Liver (tissue), 9 donors: ENCODE results near the gene SSNA1. TPM values are rescaled to one million over a fixed set of nuclear protein-coding genes. Genes with fewer than 3 reads are reported as not detected.

ENCODE experiments used
- DNase-seq: peaks from one replicate; pipeline ENCODE4 v3.0.0-alpha.2; 2017; ENCODE audit warnings: low spot score
- H3K27ac ChIP-seq, 2 donors: one replicate each; pipeline ENCODE4 v1.7.0; 2013; ENCODE audit warnings: inconsistent platforms in 2 of 2, low read length in 2 of 2, control low read depth in 1 of 2, low read depth in 1 of 2, mild to moderate bottlenecking in 1 of 2
- H3K27me3 ChIP-seq, 4 donors: one replicate each; pipeline versions ENCODE4 v1.6.1 to v1.7.0; 2013; ENCODE audit warnings: low read length in 3 of 4, inconsistent platforms in 1 of 4, mild to moderate bottlenecking in 1 of 4, moderate library complexity in 1 of 4; ENCODE audit not compliant: control insufficient read depth in 4 of 4, insufficient read depth in 4 of 4
- H3K36me3 ChIP-seq, 4 donors: one replicate each; pipeline versions ENCODE4 v1.6.1 to v1.7.0; 2013; ENCODE audit warnings: low read length in 3 of 4, mild to moderate bottlenecking in 3 of 4, low read depth in 1 of 4, moderate library complexity in 1 of 4; ENCODE audit not compliant: control insufficient read depth in 4 of 4, insufficient read depth in 3 of 4
- H3K4me1 ChIP-seq, 4 donors: one replicate each; pipeline versions ENCODE4 v1.6.1 to v1.7.0; 2013; ENCODE audit warnings: low read length in 3 of 4, mild to moderate bottlenecking in 3 of 4, moderate library complexity in 1 of 4; ENCODE audit not compliant: control insufficient read depth in 4 of 4, insufficient read depth in 4 of 4
- H3K4me3 ChIP-seq, 3 donors: one replicate each; pipeline versions ENCODE4 v1.6.1 to v1.7.0; 2013; ENCODE audit warnings: low read length in 3 of 3, control low read depth in 1 of 3, low read depth in 1 of 3, mild to moderate bottlenecking in 1 of 3
- H3K9ac ChIP-seq, 2 donors: one replicate each; pipeline ENCODE4 v1.7.0; 2013; ENCODE audit warnings: low read length in 2 of 2, mild to moderate bottlenecking in 2 of 2, moderate library complexity in 2 of 2, control low read depth in 1 of 2, low read depth in 1 of 2
- H3K9me3 ChIP-seq, 4 donors: one replicate each; pipeline versions ENCODE4 v1.6.1 to v1.7.0; 2013; ENCODE audit warnings: low read length in 3 of 4; ENCODE audit not compliant: control insufficient read depth in 4 of 4
- ATF3 ChIP-seq: IDR thresholded peaks from 2 replicates; pipeline ENCODE4 v1.6.1; 2016; ENCODE audit warnings: antibody characterized with exemption
- CTCF ChIP-seq: fragments of 150-350 bp; IDR thresholded peaks from 2 replicates; pipeline ENCODE4 v1.5.1; 2017; ENCODE audit warnings: improper control_type of control experiment, low read depth, low read length; ENCODE audit not compliant: missing input control
- EGR1 ChIP-seq, 2 donors: IDR thresholded peaks; 2 replicates each; pipeline ENCODE4 v1.6.1; 2016 to 2018; ENCODE audit warnings: antibody characterized with exemption in 2 of 2, low read depth in 2 of 2
- FOXA1 ChIP-seq: IDR thresholded peaks from 2 replicates; pipeline ENCODE4 v1.6.1; 2016; ENCODE audit warnings: antibody characterized with exemption
- FOXA2 ChIP-seq: IDR thresholded peaks from 2 replicates; pipeline ENCODE4 v1.6.1; 2016; ENCODE audit warnings: antibody characterized with exemption
- GABPA ChIP-seq, 2 donors: IDR thresholded peaks in 1 of 2; conservative IDR thresholded peaks in 1 of 2; 2 replicates each; pipeline ENCODE4 v1.6.1; 2016; ENCODE audit warnings: antibody characterized with exemption in 2 of 2, mild to moderate bottlenecking in 1 of 2, moderate library complexity in 1 of 2
- HNF4A ChIP-seq, 2 donors: conservative IDR thresholded peaks; 2 replicates each; pipeline ENCODE4 v1.6.1; 2016; ENCODE audit warnings: antibody characterized with exemption in 2 of 2, mild to moderate bottlenecking in 2 of 2
- HNF4G ChIP-seq: IDR thresholded peaks from 2 replicates; pipeline ENCODE4 v1.6.1; 2016; ENCODE audit warnings: antibody characterized with exemption
- JUND ChIP-seq, 2 donors: IDR thresholded peaks; 2 replicates each; pipeline ENCODE4 v1.6.1; 2016; ENCODE audit warnings: antibody characterized with exemption in 2 of 2
- MAX ChIP-seq: IDR thresholded peaks from 2 replicates; pipeline ENCODE4 v1.6.1; 2016; ENCODE audit warnings: antibody characterized with exemption
- NR2F2 ChIP-seq: IDR thresholded peaks from 2 replicates; pipeline ENCODE4 v1.6.1; 2016; ENCODE audit warnings: antibody characterized with exemption
- RAD21 ChIP-seq, 2 donors: IDR thresholded peaks; 2 replicates each; pipeline ENCODE4 v1.6.1; 2016; ENCODE audit warnings: antibody characterized with exemption in 2 of 2, mild to moderate bottlenecking in 2 of 2
- REST ChIP-seq: IDR thresholded peaks from 2 replicates; pipeline ENCODE4 v1.6.1; 2016; ENCODE audit warnings: antibody characterized with exemption, mild to moderate bottlenecking
- RXRA ChIP-seq, 2 donors: IDR thresholded peaks; 2 replicates each; pipeline ENCODE4 v1.6.1; 2017 to 2018; ENCODE audit warnings: antibody characterized with exemption in 2 of 2, mild to moderate bottlenecking in 1 of 2
- SP1 ChIP-seq: IDR thresholded peaks from 2 replicates; pipeline ENCODE4 v1.6.1; 2018; ENCODE audit warnings: antibody characterized with exemption, mild to moderate bottlenecking
- TAF1 ChIP-seq: conservative IDR thresholded peaks from 2 replicates; pipeline ENCODE4 v1.6.1; 2016; ENCODE audit warnings: antibody characterized with exemption, mild to moderate bottlenecking
- YY1 ChIP-seq: IDR thresholded peaks from 2 replicates; pipeline ENCODE4 v1.6.1; 2016; ENCODE audit warnings: antibody characterized with exemption, mild to moderate bottlenecking
- ZBTB33 ChIP-seq: IDR thresholded peaks from 2 replicates; pipeline ENCODE4 v1.6.1; 2016; ENCODE audit warnings: antibody characterized with exemption
- WGBS: extraction: QIAGEN DNeasy Blood & Tissue Kit; methylation state at CpG from one replicate; pipeline ENCODE4 v1.1.7; 2013; 5-methylcytosine and 5-hydroxymethylcytosine counted together
- polyA plus RNA-seq, 2 donors: library from polyadenylated mRNA; stranded (reverse) in 1 of 2; unstranded in 1 of 2; fragments of 200-250 nt in 1 of 2; fragments of >200 nt in 1 of 2; fragmentation: Nextera tagmentation in 1 of 2; extraction: Ambion mirVana in 1 of 2; gene quantifications; one replicate each; pipeline versions ENCODE4 v1.2.1 to v1.2.3, GENCODE V29; 2013 to 2015
- total RNA-seq, 2 donors: library from RNA; depleted of rRNA; stranded (reverse); fragments of >200 nt; gene quantifications; one replicate each; pipeline ENCODE4 v1.2.3, GENCODE V29; 2014
- donor health status: healthy.
- donor health status: healthy.
- donor health status: healthy.
- donor health status: healthy.
- donor health status: healthy.

The SSNA1 gene
- total and polyA plus RNA-seq, 4 donors: 29.8 to 44.2 (median 40.3) TPM

GRCh38 chr9:137186385-137186784 is 2.1 kb upstream of the SSNA1 start:
- H3K4me3 ChIP-seq: no peak overlapping the region
- H3K27me3 ChIP-seq: no peaks in the 10 kb centered on the region
- no peak for DNase-seq
- TF ChIP-seq HNF4A (conservative IDR thresholded peaks at IDR 0.05): no peak
- TF ChIP-seq EGR1 (IDR thresholded peaks at IDR 0.05; ENCODE audit: low read depth in 2 of 2): no peak
- no peak for TF ChIP-seq FOXA1
- TF ChIP-seq JUND (IDR thresholded peaks at IDR 0.05): no peak
- TF ChIP-seq HNF4G: no peak
- no peak for TF ChIP-seq RAD21 (IDR thresholded peaks at IDR 0.05)
- no peaks in the 10 kb centered on the region for H3K9me3 ChIP-seq
- peaks cover 11 to 49% (median 17%) of the 10 kb centered on the region in 4 donors for H3K36me3 ChIP-seq
- peaks cover 19 to 48% (median 40%) of the 10 kb centered on the region in 4 donors for H3K4me1 ChIP-seq
- no peak overlapping the region for H3K27ac ChIP-seq
- no peak overlapping the region for H3K9ac ChIP-seq
- WGBS: 54% methylated on average over 6 of the region's 6 CpGs

GRCh38 chr9:137187386-137187785 is 1.1 kb upstream of the SSNA1 start:
- Histone ChIP-seq H3K36me3 (peaks cover 9 to 51% (median 16%) of the 10 kb centered on the region in 4 donors), H3K27me3 (no peaks in the 10 kb centered on the region), H3K4me1 (peaks cover 19 to 50% (median 40%) of the 10 kb centered on the region in 4 donors), H3K9ac (peak overlapping the region in 1 of 2 donors; percentile 76), H3K27ac (no peak overlapping the region), H3K4me3 (peak overlapping the region; percentile 74 to 92 (median 86)), H3K9me3 (no peaks in the 10 kb centered on the region)
- no peak for TF ChIP-seq RXRA (IDR thresholded peaks at IDR 0.05)
- TF ChIP-seq NR2F2: no peak
- no peak for TF ChIP-seq GABPA (IDR thresholded peaks at IDR 0.05 in 1 of 2, conservative IDR thresholded peaks at IDR 0.05 in 1 of 2)
- TF ChIP-seq TAF1: no peak
- TF ChIP-seq MAX: no peak
- TF ChIP-seq JUND (IDR thresholded peaks at IDR 0.05): no peak
- no peak for TF ChIP-seq REST
- TF ChIP-seq CTCF: no peak
- TF ChIP-seq ATF3: no peak
- no peak for TF ChIP-seq ZBTB33
- no peak for TF ChIP-seq HNF4G
- TF ChIP-seq FOXA2: no peak
- no peak for TF ChIP-seq RAD21 (IDR thresholded peaks at IDR 0.05)
- TF ChIP-seq EGR1 (IDR thresholded peaks at IDR 0.05; ENCODE audit: low read depth in 2 of 2): no peak
- TF ChIP-seq YY1: no peak
- TF ChIP-seq SP1: no peak
- no peak for TF ChIP-seq HNF4A (conservative IDR thresholded peaks at IDR 0.05)
- TF ChIP-seq FOXA1: no peak
- no peak for DNase-seq
- 81% methylated on average over 15 of the region's 15 CpGs for WGBS
